HepG2 (cell line): ENCODE measurements around the gene ACTN2.

Experiments used
- CHD2 ChIP-seq: IDR thresholded peaks from 2 replicates; pipeline ENCODE4 v1.6.1; 2011; ENCODE audit warnings: low read depth, low read length, improper control_type of control experiment
- EP300 ChIP-seq, 3 experiments: sonication (generic) in 1 of 3; formaldehyde crosslinking in 1 of 3; IDR thresholded peaks; 2 replicates each; pipeline versions ENCODE4 v1.5.1 to v1.6.1; 2011 to 2020; ENCODE audit warnings: low read depth in 2 of 3, low read length in 2 of 3, borderline replicate concordance in 1 of 3, improper control_type of control experiment in 1 of 3, mild to moderate bottlenecking in 1 of 3, missing genetic modification reagents in 1 of 3, moderate library complexity in 1 of 3
- HOXD1 ChIP-seq: sonication (generic); formaldehyde crosslinking; IDR thresholded peaks from 2 replicates; pipeline ENCODE4 v1.5.0; 2020; ENCODE audit warnings: missing genetic modification reagents
- STAT5B ChIP-seq: sonication (generic); formaldehyde crosslinking; IDR thresholded peaks from 2 replicates; pipeline ENCODE4 v1.4.0; 2020; ENCODE audit warnings: missing genetic modification reagents
- TCF7L2 ChIP-seq: IDR thresholded peaks from 2 replicates; pipeline ENCODE4 v1.6.1; 2011; ENCODE audit warnings: mild to moderate bottlenecking, low read depth, low read length, moderate library complexity
- U2AF1 ChIP-seq: fragments of 200-400 bp; formaldehyde crosslinking; optimal IDR thresholded peaks from 2 replicates; pipeline ENCODE3; 2017; ENCODE audit warnings: mild to moderate bottlenecking, low read depth, low read length
- ZNF235 ChIP-seq: sonication (generic); formaldehyde crosslinking; IDR thresholded peaks from 2 replicates; pipeline ENCODE4 v1.8.1; 2023; ENCODE audit warnings: mild to moderate bottlenecking, missing genetic modification reagents, borderline replicate concordance
- ZNF274 ChIP-seq: sonication (generic); formaldehyde crosslinking; IDR thresholded peaks from 2 replicates; pipeline ENCODE4 v1.5.1; 2020; ENCODE audit warnings: mild to moderate bottlenecking, missing genetic modification reagents
- ZNF441 ChIP-seq: sonication (generic); formaldehyde crosslinking; IDR thresholded peaks from 2 replicates; pipeline ENCODE4 v1.7.0; 2021; ENCODE audit warnings: missing genetic modification reagents, borderline replicate concordance
- ZNF674 ChIP-seq: sonication (generic); formaldehyde crosslinking; IDR thresholded peaks from 2 replicates; pipeline ENCODE4 v1.5.0; 2020; ENCODE audit warnings: low read depth, mild to moderate bottlenecking, missing genetic modification reagents
- TF ChIP-seq, protein P1 (sequence below): sonication (generic); formaldehyde crosslinking; IDR thresholded peaks from 2 replicates; pipeline ENCODE4 v1.5.0; 2020; ENCODE audit warnings: mild to moderate bottlenecking, missing genetic modification reagents, borderline replicate concordance
- TF ChIP-seq, protein P2 (sequence below): sonication (generic); formaldehyde crosslinking; IDR thresholded peaks from 2 replicates; pipeline ENCODE4 v1.5.0; 2020; ENCODE audit warnings: mild to moderate bottlenecking, missing genetic modification reagents, moderate library complexity
- TF ChIP-seq, protein P3 (sequence below): sonication (generic); formaldehyde crosslinking; IDR thresholded peaks from 2 replicates; pipeline ENCODE4 v1.8.0; 2022; ENCODE audit warnings: mild to moderate bottlenecking, missing genetic modification reagents, borderline replicate concordance

DNA sequence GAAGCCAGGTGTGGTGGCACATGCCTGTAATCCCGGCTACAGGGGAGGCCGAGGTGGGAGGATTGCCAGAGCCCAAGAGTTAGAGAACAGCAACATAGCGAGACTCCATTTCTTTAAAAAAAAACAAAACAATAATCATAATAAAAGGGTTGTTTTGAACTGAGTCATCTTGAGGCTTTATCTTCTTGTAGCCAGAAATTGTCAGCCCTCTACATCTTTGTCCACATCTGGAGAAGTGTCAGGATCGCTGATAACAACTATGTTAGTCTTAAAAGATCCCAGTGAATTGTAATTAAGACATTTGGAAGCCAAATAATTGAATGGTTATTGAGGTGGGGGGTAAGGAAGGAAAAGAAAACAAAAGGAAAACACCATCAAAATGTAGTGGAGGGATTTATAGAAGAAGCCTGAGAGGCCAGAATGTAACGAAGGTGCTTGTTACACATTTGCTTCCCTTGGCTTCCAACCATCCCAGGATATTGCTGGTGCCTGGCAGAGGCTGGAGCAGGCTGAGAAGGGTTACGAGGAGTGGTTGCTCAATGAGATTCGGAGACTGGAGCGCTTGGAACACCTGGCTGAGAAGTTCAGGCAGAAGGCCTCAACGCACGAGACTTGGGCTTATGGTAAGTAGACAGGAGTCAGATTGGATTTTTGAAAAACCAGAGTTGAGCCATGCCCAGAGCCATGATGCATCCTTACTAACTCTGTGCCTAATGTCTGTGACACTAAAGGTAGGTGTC is 56.3 kb downstream of the ACTN2 start:
- TF ChIP-seq CHD2 = no peak
- TF ChIP-seq, protein P1, sequence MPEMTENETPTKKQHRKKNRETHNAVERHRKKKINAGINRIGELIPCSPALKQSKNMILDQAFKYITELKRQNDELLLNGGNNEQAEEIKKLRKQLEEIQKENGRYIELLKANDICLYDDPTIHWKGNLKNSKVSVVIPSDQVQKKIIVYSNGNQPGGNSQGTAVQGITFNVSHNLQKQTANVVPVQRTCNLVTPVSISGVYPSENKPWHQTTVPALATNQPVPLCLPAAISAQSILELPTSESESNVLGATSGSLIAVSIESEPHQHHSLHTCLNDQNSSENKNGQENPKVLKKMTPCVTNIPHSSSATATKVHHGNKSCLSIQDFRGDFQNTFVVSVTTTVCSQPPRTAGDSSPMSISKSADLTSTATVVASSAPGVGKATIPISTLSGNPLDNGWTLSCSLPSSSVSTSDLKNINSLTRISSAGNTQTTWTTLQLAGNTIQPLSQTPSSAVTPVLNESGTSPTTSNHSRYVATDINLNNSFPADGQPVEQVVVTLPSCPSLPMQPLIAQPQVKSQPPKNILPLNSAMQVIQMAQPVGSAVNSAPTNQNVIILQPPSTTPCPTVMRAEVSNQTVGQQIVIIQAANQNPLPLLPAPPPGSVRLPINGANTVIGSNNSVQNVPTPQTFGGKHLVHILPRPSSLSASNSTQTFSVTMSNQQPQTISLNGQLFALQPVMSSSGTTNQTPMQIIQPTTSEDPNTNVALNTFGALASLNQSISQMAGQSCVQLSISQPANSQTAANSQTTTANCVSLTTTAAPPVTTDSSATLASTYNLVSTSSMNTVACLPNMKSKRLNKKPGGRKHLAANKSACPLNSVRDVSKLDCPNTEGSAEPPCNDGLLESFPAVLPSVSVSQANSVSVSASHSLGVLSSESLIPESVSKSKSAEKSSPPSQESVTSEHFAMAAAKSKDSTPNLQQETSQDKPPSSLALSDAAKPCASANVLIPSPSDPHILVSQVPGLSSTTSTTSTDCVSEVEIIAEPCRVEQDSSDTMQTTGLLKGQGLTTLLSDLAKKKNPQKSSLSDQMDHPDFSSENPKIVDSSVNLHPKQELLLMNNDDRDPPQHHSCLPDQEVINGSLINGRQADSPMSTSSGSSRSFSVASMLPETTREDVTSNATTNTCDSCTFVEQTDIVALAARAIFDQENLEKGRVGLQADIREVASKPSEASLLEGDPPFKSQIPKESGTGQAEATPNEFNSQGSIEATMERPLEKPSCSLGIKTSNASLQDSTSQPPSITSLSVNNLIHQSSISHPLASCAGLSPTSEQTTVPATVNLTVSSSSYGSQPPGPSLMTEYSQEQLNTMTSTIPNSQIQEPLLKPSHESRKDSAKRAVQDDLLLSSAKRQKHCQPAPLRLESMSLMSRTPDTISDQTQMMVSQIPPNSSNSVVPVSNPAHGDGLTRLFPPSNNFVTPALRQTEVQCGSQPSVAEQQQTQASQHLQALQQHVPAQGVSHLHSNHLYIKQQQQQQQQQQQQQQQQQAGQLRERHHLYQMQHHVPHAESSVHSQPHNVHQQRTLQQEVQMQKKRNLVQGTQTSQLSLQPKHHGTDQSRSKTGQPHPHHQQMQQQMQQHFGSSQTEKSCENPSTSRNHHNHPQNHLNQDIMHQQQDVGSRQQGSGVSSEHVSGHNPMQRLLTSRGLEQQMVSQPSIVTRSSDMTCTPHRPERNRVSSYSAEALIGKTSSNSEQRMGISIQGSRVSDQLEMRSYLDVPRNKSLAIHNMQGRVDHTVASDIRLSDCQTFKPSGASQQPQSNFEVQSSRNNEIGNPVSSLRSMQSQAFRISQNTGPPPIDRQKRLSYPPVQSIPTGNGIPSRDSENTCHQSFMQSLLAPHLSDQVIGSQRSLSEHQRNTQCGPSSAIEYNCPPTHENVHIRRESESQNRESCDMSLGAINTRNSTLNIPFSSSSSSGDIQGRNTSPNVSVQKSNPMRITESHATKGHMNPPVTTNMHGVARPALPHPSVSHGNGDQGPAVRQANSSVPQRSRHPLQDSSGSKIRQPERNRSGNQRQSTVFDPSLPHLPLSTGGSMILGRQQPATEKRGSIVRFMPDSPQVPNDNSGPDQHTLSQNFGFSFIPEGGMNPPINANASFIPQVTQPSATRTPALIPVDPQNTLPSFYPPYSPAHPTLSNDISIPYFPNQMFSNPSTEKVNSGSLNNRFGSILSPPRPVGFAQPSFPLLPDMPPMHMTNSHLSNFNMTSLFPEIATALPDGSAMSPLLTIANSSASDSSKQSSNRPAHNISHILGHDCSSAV (CRISPR knock-in tag) = no peak
- TF ChIP-seq, protein P2, sequence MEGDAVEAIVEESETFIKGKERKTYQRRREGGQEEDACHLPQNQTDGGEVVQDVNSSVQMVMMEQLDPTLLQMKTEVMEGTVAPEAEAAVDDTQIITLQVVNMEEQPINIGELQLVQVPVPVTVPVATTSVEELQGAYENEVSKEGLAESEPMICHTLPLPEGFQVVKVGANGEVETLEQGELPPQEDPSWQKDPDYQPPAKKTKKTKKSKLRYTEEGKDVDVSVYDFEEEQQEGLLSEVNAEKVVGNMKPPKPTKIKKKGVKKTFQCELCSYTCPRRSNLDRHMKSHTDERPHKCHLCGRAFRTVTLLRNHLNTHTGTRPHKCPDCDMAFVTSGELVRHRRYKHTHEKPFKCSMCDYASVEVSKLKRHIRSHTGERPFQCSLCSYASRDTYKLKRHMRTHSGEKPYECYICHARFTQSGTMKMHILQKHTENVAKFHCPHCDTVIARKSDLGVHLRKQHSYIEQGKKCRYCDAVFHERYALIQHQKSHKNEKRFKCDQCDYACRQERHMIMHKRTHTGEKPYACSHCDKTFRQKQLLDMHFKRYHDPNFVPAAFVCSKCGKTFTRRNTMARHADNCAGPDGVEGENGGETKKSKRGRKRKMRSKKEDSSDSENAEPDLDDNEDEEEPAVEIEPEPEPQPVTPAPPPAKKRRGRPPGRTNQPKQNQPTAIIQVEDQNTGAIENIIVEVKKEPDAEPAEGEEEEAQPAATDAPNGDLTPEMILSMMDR = no peak
- TF ChIP-seq ZNF441 = no peak
- TF ChIP-seq ZNF274 (CRISPR knock-in tag) = no peak
- TF ChIP-seq STAT5B (CRISPR knock-in tag) = no peak
- no peak for TF ChIP-seq ZNF235 (CRISPR knock-in tag)
- TF ChIP-seq U2AF1 = no peak
- no peak for TF ChIP-seq EP300 (IDR thresholded peaks at IDR 0.05; ENCODE audit: low read depth in 2 of 2, low read length in 2 of 2)
- no peak for TF ChIP-seq EP300 (CRISPR knock-in tag; IDR thresholded peaks at IDR 0.05; ENCODE audit: borderline replicate concordance)
- TF ChIP-seq, protein P3, sequence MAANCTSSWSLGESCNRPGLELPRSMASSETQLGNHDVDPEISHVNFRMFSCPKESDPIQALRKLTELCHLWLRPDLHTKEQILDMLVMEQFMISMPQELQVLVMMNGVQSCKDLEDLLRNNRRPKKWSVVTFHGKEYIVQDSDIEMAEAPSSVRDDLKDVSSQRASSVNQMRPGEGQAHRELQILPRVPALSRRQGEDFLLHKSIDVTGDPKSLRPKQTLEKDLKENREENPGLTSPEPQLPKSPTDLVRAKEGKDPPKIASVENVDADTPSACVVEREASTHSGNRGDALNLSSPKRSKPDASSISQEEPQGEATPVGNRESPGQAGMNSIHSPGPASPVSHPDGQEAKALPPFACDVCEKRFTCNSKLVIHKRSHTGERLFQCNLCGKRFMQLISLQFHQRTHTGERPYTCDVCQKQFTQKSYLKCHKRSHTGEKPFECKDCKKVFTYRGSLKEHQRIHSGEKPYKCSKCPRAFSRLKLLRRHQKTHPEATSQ (CRISPR knock-in tag) = no peak
- TF ChIP-seq TCF7L2 = no peak
- no peak for TF ChIP-seq ZNF674 (CRISPR knock-in tag)
- TF ChIP-seq HOXD1 (CRISPR knock-in tag) = no peak
